Neural cell (in vitro differentiated cells): ENCODE measurements around the gene PSMB10. TPM values are rescaled to one million over a fixed set of nuclear protein-coding genes. Genes with fewer than 3 reads are reported as not detected.

ENCODE experiments used
- H2AFZ ChIP-seq: fragments of 200-600, 300-800 bp; sonication (generic), shearing (Covaris generic); 2 replicates; pipeline ENCODE4 v1.6.0; 2014; ENCODE audit warnings: low read depth, mild to moderate bottlenecking, antibody characterized with exemption, low read length, moderate library complexity
- H3F3A ChIP-seq: fragments of 200-600 bp; shearing (Covaris generic); 2 replicates; pipeline ENCODE4 v1.6.1; 2016; ENCODE audit warnings: mild to moderate bottlenecking, moderate library complexity, mixed read lengths, antibody characterized with exemption, low read length; ENCODE audit not compliant: insufficient read depth, poor library complexity, severe bottlenecking
- H3K27ac ChIP-seq: fragments of 200-600, 300-800 bp; sonication (generic), shearing (Covaris generic); 2 replicates; pipeline ENCODE4 v1.5.1; 2014; ENCODE audit warnings: mild to moderate bottlenecking, low read length, moderate library complexity
- H3K27me3 ChIP-seq: fragments of 300-800, 200-600 bp; sonication (generic), shearing (Covaris generic); 2 replicates; pipeline ENCODE4 v1.6.0; 2014; ENCODE audit warnings: mild to moderate bottlenecking, low read depth, low read length, moderate library complexity; ENCODE audit not compliant: insufficient read depth
- H3K36me3 ChIP-seq: fragments of 300-800, 200-600 bp; sonication (generic), shearing (Covaris generic); 2 replicates; pipeline ENCODE4 v1.5.1; 2014; ENCODE audit warnings: mild to moderate bottlenecking, antibody characterized with exemption, low read length, moderate library complexity; ENCODE audit not compliant: insufficient read depth
- H3K4me2 ChIP-seq: fragments of 300-800, 200-600 bp; sonication (generic), shearing (Covaris generic); 2 replicates; pipeline ENCODE4 v1.6.0; 2014; ENCODE audit warnings: mild to moderate bottlenecking, low read length
- H3K4me3 ChIP-seq: fragments of 300-800, 200-600 bp; sonication (generic), shearing (Covaris generic); 2 replicates; pipeline ENCODE4 v1.5.1; 2014; ENCODE audit warnings: mild to moderate bottlenecking, low read length, moderate library complexity
- H3K79me2 ChIP-seq: fragments of 200-600 bp; shearing (Covaris generic); replicated peaks from 2 replicates; pipeline ENCODE4 v1.6.0; 2014; ENCODE audit warnings: mild to moderate bottlenecking, low read length, moderate library complexity; ENCODE audit not compliant: insufficient read depth
- H3K9ac ChIP-seq: fragments of 300-800, 200-600 bp; sonication (generic), shearing (Covaris generic); 2 replicates; pipeline ENCODE4 v1.6.1; 2016; ENCODE audit warnings: mild to moderate bottlenecking, low read length, mixed read lengths
- H3K9me2 ChIP-seq: fragments of 200-600 bp; shearing (Covaris generic); 2 replicates; pipeline ENCODE4 v1.6.1; 2016; ENCODE audit warnings: mild to moderate bottlenecking, low read length, mixed read lengths; ENCODE audit not compliant: insufficient read depth
- H3K9me3 ChIP-seq: fragments of 200-600, 300-800 bp; sonication (generic), shearing (Covaris generic); 2 replicates; pipeline ENCODE4 v1.6.1; 2016; ENCODE audit warnings: mild to moderate bottlenecking, mixed run types, low read length, moderate library complexity, mixed read lengths
- H4K20me1 ChIP-seq: fragments of 200-600 bp; shearing (Covaris generic); 2 replicates; pipeline ENCODE4 v1.6.1; 2016; ENCODE audit warnings: mild to moderate bottlenecking, mixed run types; ENCODE audit not compliant: insufficient read depth
- CTCF ChIP-seq: fragments of 450-650 bp; IDR thresholded peaks from 2 replicates; pipeline ENCODE4 v1.5.1; 2014; ENCODE audit warnings: antibody characterized with exemption, mild to moderate bottlenecking, moderate library complexity; ENCODE audit not compliant: poor library complexity, severe bottlenecking
- EP300 ChIP-seq: fragments of 450-650 bp; conservative IDR thresholded peaks from 2 replicates; pipeline ENCODE4 v1.6.1; 2014; ENCODE audit warnings: antibody characterized with exemption, mild to moderate bottlenecking, moderate library complexity; ENCODE audit not compliant: poor library complexity, severe bottlenecking
- EZH2 ChIP-seq: fragments of 200-600, 300-800 bp; shearing (Covaris generic), sonication (generic); IDR thresholded peaks from 2 replicates; pipeline ENCODE4 v1.6.1; 2014; ENCODE audit warnings: antibody characterized with exemption, low read length, borderline replicate concordance, mild to moderate bottlenecking; ENCODE audit not compliant: insufficient read depth, poor library complexity, severe bottlenecking
- MXI1 ChIP-seq: fragments of 450-650 bp; conservative IDR thresholded peaks from 2 replicates; pipeline ENCODE4 v1.6.1; 2014; ENCODE audit warnings: antibody characterized with exemption, mild to moderate bottlenecking; ENCODE audit not compliant: poor library complexity, severe bottlenecking
- POLR2AphosphoS5 ChIP-seq: IDR thresholded peaks from 2 replicates; pipeline ENCODE4 v1.6.1; 2012
- RAD21 ChIP-seq: fragments of 450-650 bp; conservative IDR thresholded peaks from 2 replicates; pipeline ENCODE4 v1.6.1; 2014; ENCODE audit warnings: antibody characterized with exemption, mild to moderate bottlenecking, moderate library complexity
- REST ChIP-seq: IDR thresholded peaks from 2 replicates; pipeline ENCODE4 v1.6.1; 2012; ENCODE audit warnings: borderline replicate concordance
- SMC3 ChIP-seq: fragments of 450-650 bp; conservative IDR thresholded peaks from 2 replicates; pipeline ENCODE4 v1.6.1; 2014; ENCODE audit warnings: antibody characterized with exemption, mild to moderate bottlenecking, moderate library complexity; ENCODE audit not compliant: poor library complexity
- TAF1 ChIP-seq: IDR thresholded peaks from 2 replicates; pipeline ENCODE4 v1.6.1; 2012; ENCODE audit warnings: low read depth
- polyA plus RNA-seq: library from polyadenylated mRNA; depleted of rRNA; stranded (reverse); fragments of >200 nt; gene quantifications from 2 replicates; pipeline ENCODE4 v1.2.3, GENCODE V29; 2014

PSMB10 gene
- polyA plus RNA-seq, 1 donor from 2014 or later, result 46.4 TPM

- Histone ChIP-seq H3F3A (no peaks in the 10 kb centered on the region), H3K27ac (peak overlapping the region; percentile 90), H3K4me3 (peak overlapping the region; percentile 98), H2AFZ (peak overlapping the region; percentile 66), H3K79me2 (peaks cover 18% of the 10 kb centered on the region), H3K27me3 (no peaks in the 10 kb centered on the region), H3K4me2 (peak overlapping the region; percentile 99), H3K9me2 (no peaks in the 10 kb centered on the region), H3K9ac (peak overlapping the region; percentile 98), H3K36me3 (no peaks in the 10 kb centered on the region), H3K9me3 (no peaks in the 10 kb centered on the region), H4K20me1 (no peaks in the 10 kb centered on the region)
- TF ChIP-seq MXI1, result no peak
- no peak for TF ChIP-seq EZH2
- no peak for TF ChIP-seq RAD21
- TF ChIP-seq REST, result no peak
- no peak for TF ChIP-seq SMC3
- TF ChIP-seq CTCF, result no peak
- TF ChIP-seq POLR2AphosphoS5, result no peak
These were observed 42.8 kb downstream of the PSMB10 start for GRCh38 chr16:67893743-67894399.

- peak within 1 kb of the TSS; percentile 99 for H3K4me2 ChIP-seq
- no peaks in the 10 kb centered on the region for H4K20me1 ChIP-seq
- peak within 1 kb of the TSS; percentile 90 for H3K27ac ChIP-seq
- peak; percentile 89 for TF ChIP-seq POLR2AphosphoS5
- no peak for TF ChIP-seq SMC3
- TF ChIP-seq EZH2, result no peak
- no peak for TF ChIP-seq TAF1
- peak; percentile 76 for TF ChIP-seq MXI1
- peak; percentile 54 for TF ChIP-seq EP300
- no peak for TF ChIP-seq CTCF
- no peak for TF ChIP-seq RAD21
- TF ChIP-seq REST, result peak; percentile 26
- no peaks in the 10 kb centered on the region for H3F3A ChIP-seq
- H3K79me2 ChIP-seq, result peaks cover 18% of the 10 kb centered on the region
- peak within 1 kb of the TSS; percentile 98 for H3K9ac ChIP-seq
- H2AFZ ChIP-seq, result peak within 1 kb of the TSS; percentile 66
- no peaks in the 10 kb centered on the region for H3K36me3 ChIP-seq
- H3K9me2 ChIP-seq, result no peaks in the 10 kb centered on the region
- H3K9me3 ChIP-seq, result no peaks in the 10 kb centered on the region
- H3K4me3 ChIP-seq, result peak within 1 kb of the TSS; percentile 98
- H3K27me3 ChIP-seq, result no peaks in the 10 kb centered on the region
These were observed 43.5 kb downstream of the PSMB10 start, which contains the start of gene PSKH1 for GRCh38 chr16:67892899-67893742. TSS of gene PSKH1 (plus strand) at chr16:67893254. CDS start at chr16:67908750, 15,496 bp downstream.
